Small intestine (tissue), 7 donors: ENCODE data around the gene COPB2. TPM values are rescaled to one million over a fixed set of nuclear protein-coding genes. Genes with fewer than 3 reads are reported as not detected.
"Not testable (repeated sequence)": the region's sequence is repeated elsewhere in the genome, so short reads cannot be mapped to it uniquely, and the experiment has no call there.

Source experiments
- DNase-seq, 2 donors: peaks; one replicate each; pipeline versions ENCODE4 v3.0.0 to v3.0.0-alpha.2; 2013
- FAIRE-seq: peaks from 2 replicates; lab custom pipeline; 2012; peaks lifted over from hg19 to GRCh38; lab: Jason Lieb, UNC
- H3K27ac ChIP-seq, 3 donors: one replicate each; pipeline ENCODE4 v1.5.1; 2013; ENCODE audit warnings: low read length in 2 of 3, mild to moderate bottlenecking in 2 of 3, control low read depth in 1 of 3, inconsistent platforms in 1 of 3, low read depth in 1 of 3, moderate library complexity in 1 of 3
- H3K27me3 ChIP-seq, 3 donors: one replicate each; pipeline ENCODE4 v1.6.1; 2013; ENCODE audit warnings: low read length in 3 of 3, inconsistent platforms in 1 of 3; ENCODE audit not compliant: control insufficient read depth in 3 of 3, insufficient read depth in 3 of 3
- H3K36me3 ChIP-seq, 3 donors: one replicate each; pipeline ENCODE4 v1.6.1; 2013; ENCODE audit warnings: low read length in 3 of 3, inconsistent platforms in 1 of 3, low read depth in 1 of 3, mild to moderate bottlenecking in 1 of 3, moderate library complexity in 1 of 3; ENCODE audit not compliant: control insufficient read depth in 3 of 3, insufficient read depth in 2 of 3
- H3K4me1 ChIP-seq, 3 donors: one replicate each; pipeline ENCODE4 v1.6.1; 2013; ENCODE audit warnings: low read length in 2 of 3, inconsistent platforms in 1 of 3, low read depth in 1 of 3, mild to moderate bottlenecking in 1 of 3, moderate library complexity in 1 of 3; ENCODE audit not compliant: control insufficient read depth in 3 of 3, insufficient read depth in 2 of 3
- H3K4me3 ChIP-seq, 3 donors: one replicate each; pipeline ENCODE4 v1.5.1; 2013; ENCODE audit warnings: low read length in 3 of 3, control low read depth in 1 of 3, inconsistent platforms in 1 of 3, low read depth in 1 of 3, mild to moderate bottlenecking in 1 of 3, moderate library complexity in 1 of 3
- H3K9me3 ChIP-seq, 2 donors: one replicate each; pipeline ENCODE4 v1.6.1; 2013; ENCODE audit warnings: low read depth in 1 of 2, low read length in 1 of 2; ENCODE audit not compliant: control insufficient read depth in 2 of 2, insufficient read depth in 1 of 2
- WGBS, 3 donors: extraction: QIAGEN DNeasy Blood & Tissue Kit; methylation state at CpG; one replicate each; pipeline ENCODE4 v1.1.7; 2013; 5-methylcytosine and 5-hydroxymethylcytosine counted together
- polyA plus RNA-seq, 4 donors: library from polyadenylated mRNA; stranded (reverse) in 3 of 4; unstranded in 1 of 4; fragments of 200-250 nt in 3 of 4; fragments of 120-200 nt in 1 of 4; gene quantifications; one replicate each; pipeline versions ENCODE4 v1.2.1 to v1.2.3, GENCODE V29; 2013
- donor health status: healthy with polysubstance abuse.
- donor health status: control.
- donor health status: control.
- donor health status: Bipolar disorder and iron deficiency.
- donor health status: healthy.

Gene COPB2
- polyA plus RNA-seq, 4 donors: 53.5 to 128 (median 67.5) TPM

- FAIRE-seq: no peak
- no peaks in the 10 kb centered on the region for H3K27me3 ChIP-seq
- H3K36me3 ChIP-seq: peaks cover 25 to 39% (median 30%) of the 10 kb centered on the region in 3 donors
- H3K27ac ChIP-seq: no peak overlapping the region
- H3K4me3 ChIP-seq: no peak overlapping the region
- WGBS, 3 donors: 75 to 86% (median 82%) methylated on average over 3 of the region's 3 CpGs
- H3K4me1 ChIP-seq: no peaks in the 10 kb centered on the region
- H3K9me3 ChIP-seq: no peaks in the 10 kb centered on the region
- DNase-seq: peak; percentile 51 to 55
Observed at GRCh38 chr3:139353920-139354556, 35.4 kb downstream of the COPB2 start.

GRCh38 chr3:139346771-139347170, 42.7 kb downstream of the COPB2 start:
- 82 to 91% (median 87%) methylated on average over 2 of the region's 2 CpGs for WGBS, 3 donors
- H3K27ac ChIP-seq: no peak overlapping the region
- H3K4me1 ChIP-seq: peaks cover 0 to 11% (median 7%) of the 10 kb centered on the region in 3 donors
- H3K9me3 ChIP-seq: no peaks in the 10 kb centered on the region
- no peaks in the 10 kb centered on the region for H3K27me3 ChIP-seq
- DNase-seq (no peak), FAIRE-seq (no peak)
- peaks cover 8 to 15% (median 14%) of the 10 kb centered on the region in 3 donors for H3K36me3 ChIP-seq
- H3K4me3 ChIP-seq: no peak overlapping the region

- DNase-seq (peak; percentile 91 to 94), FAIRE-seq (no peak)
- H3K27ac ChIP-seq: peak within 1 kb of the TSS; percentile 89 to 96 (median 89)
- 0 to 1% (median 1%) methylated on average over 37 of the region's 37 CpGs for WGBS, 3 donors
- H3K9me3 ChIP-seq: no peaks in the 10 kb centered on the region
- H3K27me3 ChIP-seq: peaks cover 0 to 18% (median 0%) of the 10 kb centered on the region in 3 donors
- peaks cover 0 to 6% (median 6%) of the 10 kb centered on the region in 3 donors for H3K36me3 ChIP-seq
- peaks cover 0 to 11% (median 7%) of the 10 kb centered on the region in 3 donors for H3K4me1 ChIP-seq
- H3K4me3 ChIP-seq: peak within 1 kb of the TSS; percentile 79 to 99 (median 94)
Observed at GRCh38 chr3:139343895-139344856, 45.3 kb downstream of the COPB2 start, which contains the start of gene MRPS22. TSS of gene MRPS22 (plus strand) at chr3:139344020. CDS start at chr3:139344027, 7 bp downstream.

GRCh38 chr3:139342054-139342453, 47.4 kb downstream of the COPB2 start:
- DNase-seq (no peak), FAIRE-seq (no peak)
- H3K27me3 ChIP-seq: peaks cover 0 to 19% (median 0%) of the 10 kb centered on the region in 3 donors
- H3K4me1 ChIP-seq: peaks cover 0 to 11% (median 7%) of the 10 kb centered on the region in 3 donors
- H3K27ac ChIP-seq: no peak overlapping the region
- peaks cover 0 to 3% (median 2%) of the 10 kb centered on the region in 3 donors for H3K36me3 ChIP-seq
- no peaks in the 10 kb centered on the region for H3K9me3 ChIP-seq
- no peak overlapping the region for H3K4me3 ChIP-seq

GRCh38 chr3:139340784-139341183, 48.7 kb downstream of the COPB2 start:
- no peaks in the 10 kb centered on the region for H3K36me3 ChIP-seq
- peak in 1 of 2 donors; percentile 55 for DNase-seq
- H3K4me1 ChIP-seq: peaks cover 0 to 11% (median 7%) of the 10 kb centered on the region in 3 donors
- H3K9me3 ChIP-seq: no peaks in the 10 kb centered on the region
- no peak for FAIRE-seq
- H3K4me3 ChIP-seq: no peak overlapping the region
- H3K27me3 ChIP-seq: peaks cover 0 to 19% (median 0%) of the 10 kb centered on the region in 3 donors
- no peak overlapping the region for H3K27ac ChIP-seq

- no peak overlapping the region for H3K4me3 ChIP-seq
- FAIRE-seq (no peak), DNase-seq (no peak)
- peaks cover 0 to 3% (median 0%) of the 10 kb centered on the region in 3 donors for H3K4me1 ChIP-seq
- H3K36me3 ChIP-seq: no peaks in the 10 kb centered on the region
- no peak overlapping the region for H3K27ac ChIP-seq
- peaks cover 0 to 19% (median 0%) of the 10 kb centered on the region in 3 donors for H3K27me3 ChIP-seq
- WGBS, 3 donors: 64 to 71% (median 67%) methylated on average over 4 of the region's 4 CpGs
- H3K9me3 ChIP-seq: no peaks in the 10 kb centered on the region
Observed at GRCh38 chr3:139339219-139339906, 50.1 kb downstream of the COPB2 start.

- no peaks in the 10 kb centered on the region for H3K9me3 ChIP-seq
- FAIRE-seq (no peak), DNase-seq (no peak)
- no peak overlapping the region for H3K4me3 ChIP-seq
- peaks cover 0 to 1% (median 0%) of the 10 kb centered on the region in 3 donors for H3K4me1 ChIP-seq
- H3K36me3 ChIP-seq: no peaks in the 10 kb centered on the region
- 89 to 96% (median 90%) methylated on average over 4 of the region's 4 CpGs for WGBS, 3 donors
- no peak overlapping the region for H3K27ac ChIP-seq
- peaks cover 0 to 19% (median 0%) of the 10 kb centered on the region in 3 donors for H3K27me3 ChIP-seq
Observed at GRCh38 chr3:139338405-139338804, 51.0 kb downstream of the COPB2 start.

- not testable (repeated sequence) for DNase-seq, H3K4me1 ChIP-seq, H3K36me3 ChIP-seq, FAIRE-seq, H3K27ac ChIP-seq, H3K9me3 ChIP-seq, H3K4me3 ChIP-seq
- 33 to 57% (median 38%) methylated on average over 1 of the region's 1 CpG for WGBS, 3 donors
- peaks cover 0 to 14% (median 6%) of the 10 kb centered on the region in 3 donors for H3K27me3 ChIP-seq
Observed at GRCh38 chr3:139334675-139335074, 54.8 kb downstream of the COPB2 start.
